SKM-1 (cell line): ENCODE measurements around the gene FAM72D.
"Not testable (repeated sequence)": the region's sequence is repeated elsewhere in the genome, so short reads cannot be mapped to it uniquely, and the experiment has no call there.

Experiments
- DNase-seq: peaks from one replicate; lab custom pipeline; 2025; ENCODE audit not compliant: unreplicated experiment; lab: John Stamatoyannopoulos, UW

The FAM72D gene

DNA sequence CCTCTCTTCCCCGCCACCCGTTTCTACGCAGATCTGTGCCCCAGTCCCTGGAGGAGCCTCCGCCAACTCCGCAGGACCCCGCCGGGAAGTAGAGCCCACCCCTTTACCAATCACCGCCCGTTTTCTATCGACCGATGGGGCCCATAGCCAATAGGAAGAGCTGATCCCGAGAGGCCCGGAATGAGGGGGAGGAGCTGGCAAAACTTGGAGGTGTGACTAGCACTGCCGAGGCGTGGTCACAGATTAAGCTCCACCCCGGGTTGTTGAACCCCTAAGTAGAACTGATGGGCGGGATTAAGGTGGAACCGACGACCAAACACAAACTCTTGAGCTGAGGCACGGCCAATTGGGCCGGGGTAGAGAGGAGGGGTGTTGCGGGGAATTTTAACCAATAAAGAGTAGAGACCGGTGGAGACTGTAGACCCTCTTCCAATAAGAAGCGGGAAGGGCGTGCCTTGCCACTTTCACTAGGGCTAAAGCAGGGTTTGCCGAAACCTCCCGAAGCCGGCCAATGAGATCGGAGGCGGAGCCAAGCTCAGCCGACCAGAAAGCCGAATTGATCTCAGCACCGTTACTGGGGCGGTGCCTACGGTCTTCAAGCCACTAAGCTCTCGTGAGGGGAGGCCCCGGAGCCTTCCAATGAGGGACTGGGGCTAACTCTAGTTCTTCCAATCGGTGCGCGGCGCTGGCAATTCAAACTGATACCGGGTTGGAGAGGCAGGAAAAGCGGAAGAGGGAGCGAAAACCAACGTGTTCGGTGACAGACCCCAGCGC, at the start of gene FAM72D, which contains the start of gene SRGAP2B:
FAM72D (plus strand) TSS at position 691 of the 774 bp plus-strand sequence. CDS start 874 bp downstream, outside the sequence.
SRGAP2B (minus strand) TSS at position 45 of the 774 bp plus-strand sequence. CDS start 2,427 bp downstream, outside the sequence.
- DNase-seq, result not testable (repeated sequence)

GRCh38 chr1:145047553-145047952, 48.2 kb upstream of the FAM72D start:
- not testable (repeated sequence) for DNase-seq

GRCh38 chr1:145048181-145048856, 47.5 kb upstream of the FAM72D start:
- DNase-seq, result not testable (repeated sequence)

DNA sequence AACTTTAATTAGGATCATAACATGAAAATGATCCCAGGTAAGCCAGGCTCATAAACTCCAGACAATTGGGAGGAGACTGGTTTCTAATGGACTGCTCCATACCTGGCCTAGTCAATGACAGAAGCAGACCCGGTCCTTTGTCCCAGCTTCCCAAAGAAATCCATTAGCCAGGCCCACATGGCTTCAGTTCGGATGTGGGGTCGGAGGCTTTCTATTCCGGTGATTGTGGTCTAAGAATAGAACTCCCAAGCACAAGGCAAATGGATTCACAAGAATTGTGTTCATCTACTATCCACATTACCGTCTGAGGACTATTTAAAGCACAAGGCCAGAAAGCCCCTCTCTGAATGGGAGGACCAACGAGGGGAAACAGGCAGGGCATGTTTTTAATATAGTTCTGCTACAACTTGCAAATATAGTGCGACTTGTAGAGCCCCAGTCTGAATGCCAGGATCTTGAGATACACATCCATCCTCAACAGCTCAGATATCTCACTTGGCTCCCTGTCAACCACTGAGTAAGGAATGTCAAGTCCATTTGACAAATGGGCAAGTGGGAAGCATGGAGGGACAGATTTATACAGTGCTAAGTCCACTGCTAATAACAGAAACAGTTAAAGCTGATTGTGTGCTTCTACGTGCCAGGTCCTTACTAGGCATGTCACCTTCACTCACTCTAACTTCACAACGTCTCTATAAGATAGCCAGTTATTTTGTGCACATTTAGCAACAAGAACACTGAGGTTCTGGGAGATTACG, 43.6 kb upstream of the FAM72D start:
- not testable (repeated sequence) for DNase-seq

GRCh38 chr1:145053428-145053827, 42.3 kb upstream of the FAM72D start:
- not testable (repeated sequence) for DNase-seq

- DNase-seq, result not testable (repeated sequence)
These were observed 40.5 kb upstream of the FAM72D start for GRCh38 chr1:145055217-145055760.

- not testable (repeated sequence) for DNase-seq
These were observed 37.6 kb upstream of the FAM72D start for GRCh38 chr1:145058184-145058583.

- not testable (repeated sequence) for DNase-seq
These were observed 32.5 kb upstream of the FAM72D start for GRCh38 chr1:145063285-145063684.

DNA sequence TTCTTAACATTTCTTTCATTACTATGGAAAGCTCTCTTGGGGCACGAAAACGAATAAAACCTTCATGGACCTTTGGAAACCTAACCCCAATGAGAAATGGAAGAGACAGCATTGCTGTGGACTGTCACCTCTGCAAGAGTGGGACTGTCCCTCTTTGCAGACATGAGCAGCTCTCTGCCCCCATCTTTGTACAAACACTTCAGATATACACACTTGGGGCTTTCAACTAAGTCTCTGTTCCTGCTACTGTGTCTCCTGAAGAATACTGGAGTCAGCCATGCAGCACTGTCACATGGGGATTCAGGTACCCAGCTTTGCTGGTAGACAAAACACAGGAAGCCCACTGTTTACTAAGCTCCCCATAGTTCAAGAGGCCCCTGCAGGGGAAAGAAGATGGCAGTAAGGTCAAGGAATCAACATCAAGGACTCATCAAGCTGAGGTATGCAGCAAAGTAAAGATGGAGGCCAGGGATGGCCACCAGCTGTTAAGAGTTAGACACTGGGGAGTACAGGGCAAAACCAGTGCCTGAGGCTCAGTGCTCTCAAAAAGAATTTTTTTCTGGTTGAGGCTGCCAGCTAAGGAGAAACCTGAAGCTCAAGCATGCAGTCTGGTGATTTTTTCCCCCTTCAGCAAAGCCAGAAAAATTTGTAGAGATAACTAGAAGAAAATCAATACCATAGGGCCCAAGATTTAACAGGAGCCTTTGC, 31.7 kb upstream of the FAM72D start:
- not testable (repeated sequence) for DNase-seq

GRCh38 chr1:145065194-145065826, 30.5 kb upstream of the FAM72D start:
- DNase-seq, result not testable (repeated sequence)

DNA sequence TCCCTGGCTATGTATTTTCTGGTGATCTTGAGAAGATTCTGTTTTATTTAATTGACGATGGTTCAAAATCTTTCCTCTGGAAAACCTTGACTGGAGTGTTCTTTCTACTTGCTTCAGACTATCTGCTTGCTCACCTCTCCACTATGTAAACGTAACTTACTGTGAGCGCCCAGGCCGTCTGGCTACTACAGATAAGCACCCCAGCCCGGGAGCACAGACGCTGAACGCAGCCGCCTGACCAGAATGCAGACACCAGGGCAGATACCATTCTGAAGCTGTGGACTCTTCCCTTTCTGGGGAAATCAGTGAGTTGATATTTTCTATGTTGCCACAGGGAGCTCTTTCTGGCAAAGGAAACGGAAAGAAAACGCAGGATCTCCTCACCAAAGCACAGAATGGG, 29.3 kb upstream of the FAM72D start:
- DNase-seq, result not testable (repeated sequence)

DNA sequence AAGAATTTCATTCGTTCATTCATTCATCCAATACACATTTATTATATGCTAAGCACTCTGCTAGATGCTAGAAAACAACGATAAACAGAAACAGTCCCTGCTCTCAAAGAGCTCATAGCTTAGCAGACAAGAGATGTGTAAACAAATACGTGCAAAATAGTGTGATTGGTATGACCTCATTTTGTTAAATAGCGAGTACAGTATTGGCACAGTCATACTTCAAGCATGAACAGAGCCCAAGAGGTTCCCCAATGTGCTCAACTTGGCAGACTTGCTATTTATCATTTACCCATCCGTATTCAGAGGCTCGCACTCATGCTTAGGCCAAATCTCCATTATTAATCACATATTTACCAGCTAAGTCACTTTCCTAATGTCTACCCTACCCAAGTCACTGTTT, 24.2 kb upstream of the FAM72D start:
- DNase-seq, result not testable (repeated sequence)

DNA sequence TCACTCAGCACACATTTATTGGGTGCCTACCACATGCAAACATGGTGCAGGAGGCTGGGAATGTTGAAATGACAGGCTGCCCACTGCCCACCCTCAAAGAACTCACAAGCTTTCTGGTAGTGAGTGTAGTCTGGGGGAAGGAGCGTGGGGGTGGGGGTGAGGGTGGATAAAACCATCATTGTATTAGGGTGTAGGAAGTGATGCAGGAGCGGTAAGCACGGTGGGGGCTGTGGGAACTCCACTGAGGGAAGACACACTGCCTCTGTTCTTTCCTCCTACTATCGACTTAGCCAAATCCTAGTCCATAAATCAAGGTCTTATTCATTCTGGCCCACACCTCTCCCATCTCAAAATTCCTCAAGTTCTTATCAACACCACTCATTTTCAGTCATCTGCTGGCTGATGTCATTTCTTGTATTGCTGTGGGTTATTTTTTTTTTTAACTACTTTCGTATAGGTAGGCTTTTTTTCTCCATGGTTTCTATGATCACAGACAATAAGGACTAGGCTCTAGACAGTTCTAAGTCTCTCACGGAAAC, 21.7 kb upstream of the FAM72D start:
- DNase-seq, result not testable (repeated sequence)

- not testable (repeated sequence) for DNase-seq
These were observed 18.9 kb upstream of the FAM72D start for GRCh38 chr1:145076877-145077276.

DNA sequence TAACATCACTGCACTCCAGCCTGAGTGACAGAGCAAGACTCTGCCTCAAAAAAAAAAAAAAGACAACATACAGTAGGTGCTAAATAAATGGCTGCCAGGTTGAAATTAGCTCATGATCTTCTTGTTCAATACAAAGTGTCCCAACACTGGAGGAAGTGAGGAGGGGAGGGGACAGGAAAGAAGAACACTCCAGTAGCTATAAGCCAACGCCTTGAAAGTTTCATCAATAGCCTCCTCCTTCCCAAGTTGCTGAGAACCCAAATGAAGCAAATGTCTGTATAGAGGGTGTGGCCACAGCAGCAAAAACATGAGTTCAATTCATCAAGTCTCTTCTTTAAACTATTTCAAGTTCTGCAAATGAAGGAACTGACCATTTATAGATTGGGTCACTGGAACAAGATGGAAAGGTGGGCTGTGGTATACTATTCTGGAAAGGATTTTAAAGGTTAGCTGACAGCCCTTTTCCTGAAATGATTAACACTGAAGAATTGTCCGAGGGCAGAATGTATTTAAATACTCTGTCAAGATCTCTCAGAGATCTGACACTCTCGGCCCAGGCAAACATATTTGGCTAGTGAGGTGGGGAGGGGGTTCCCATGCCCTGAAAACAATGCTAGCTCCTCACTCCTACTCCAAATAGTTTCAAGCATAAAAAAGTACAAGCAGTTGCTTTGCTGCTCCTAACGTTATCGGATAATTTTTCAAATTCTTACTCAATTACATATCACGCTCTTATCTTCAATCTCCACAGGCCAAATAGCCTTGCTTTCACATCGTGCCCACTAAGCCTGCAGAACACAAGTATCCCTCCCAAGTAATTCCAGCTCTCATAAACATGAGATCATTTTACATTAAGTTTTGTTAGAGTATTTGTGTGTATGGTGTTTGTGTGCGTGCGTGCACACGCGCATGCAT, 17.6 kb upstream of the FAM72D start:
- DNase-seq, result not testable (repeated sequence)

GRCh38 chr1:145078787-145079370, 16.9 kb upstream of the FAM72D start:
- DNase-seq, result not testable (repeated sequence)

GRCh38 chr1:145079737-145080136, 16.0 kb upstream of the FAM72D start:
- not testable (repeated sequence) for DNase-seq

DNA sequence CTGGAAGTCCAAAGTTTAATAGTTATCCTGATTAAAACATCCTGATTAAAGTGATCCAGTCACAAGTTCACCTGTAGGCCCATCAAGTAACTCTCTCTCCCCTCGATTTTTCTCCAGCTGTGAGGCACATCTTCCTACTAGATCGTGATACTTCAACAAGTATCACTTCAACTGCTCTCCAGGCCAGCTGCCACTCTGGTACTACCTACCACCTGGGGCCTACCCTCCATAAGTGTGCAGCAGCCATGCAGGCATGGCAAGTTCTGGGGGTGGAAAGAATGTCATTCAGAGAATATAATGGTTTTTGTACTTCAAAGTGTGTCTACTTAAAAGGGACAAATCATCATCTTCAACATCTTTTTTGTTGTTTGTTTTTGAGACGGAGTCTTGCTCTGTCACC, 15.6 kb upstream of the FAM72D start:
- not testable (repeated sequence) for DNase-seq
